OCI-LY7 (cell line): Measurements from ENCODE around the gene RNPEPL1. TPM values are rescaled to one million over a fixed set of nuclear protein-coding genes. Genes with fewer than 3 reads are reported as not detected.

Experiments used
- BruUV-seq: library from RNA; stranded (reverse); fragments of 400-500 nt; replicated peaks from 2 replicates; lab custom pipeline; 2021; lab: Mats Ljungman, UMichigan
- CTCF ChIA-PET: fragments of 300-600 bp; sonication (Branson Sonifier 250); formaldehyde crosslinking; loops from one replicate; lab custom pipeline; 2022; ENCODE audit warnings: antibody characterized with exemption; ENCODE audit not compliant: unreplicated experiment; lab: Charles Lee
- POLR2A ChIA-PET: fragments of 300-600 bp; sonication (Branson Sonifier 250); formaldehyde crosslinking; loops from one replicate; lab custom pipeline; 2022; ENCODE audit warnings: antibody characterized with exemption; lab: Charles Lee
- DNase-seq: peaks from one replicate; pipeline ENCODE4 v3.0.0-alpha.2; 2015; ENCODE audit warnings: low spot score
- H2AFZ ChIP-seq: fragments of 200-600 bp; sonication (generic), shearing (Covaris generic); 2 replicates; pipeline ENCODE4 v1.6.1; 2014; ENCODE audit warnings: mild to moderate bottlenecking, antibody characterized with exemption, low read length, moderate library complexity
- H3K27ac ChIP-seq: fragments of 200-600 bp; sonication (generic); 2 replicates; pipeline ENCODE4 v1.5.1; 2014; ENCODE audit warnings: mixed run types, low read depth, mild to moderate bottlenecking, moderate library complexity, low read length, inconsistent platforms; ENCODE audit not compliant: poor library complexity, severe bottlenecking
- H3K36me3 ChIP-seq: fragments of 200-600 bp; sonication (generic); 2 replicates; pipeline ENCODE4 v1.6.1; 2014; ENCODE audit warnings: mild to moderate bottlenecking, antibody characterized with exemption, low read length, moderate library complexity, mixed read lengths; ENCODE audit not compliant: insufficient read depth
- H3K4me1 ChIP-seq: fragments of 200-600 bp; sonication (generic); 2 replicates; pipeline ENCODE4 v1.5.1; 2014; ENCODE audit warnings: mild to moderate bottlenecking, low read length; ENCODE audit not compliant: insufficient read depth, poor library complexity, severe bottlenecking
- H3K4me2 ChIP-seq: fragments of 200-600 bp; sonication (generic); 2 replicates; pipeline ENCODE4 v1.6.1; 2014; ENCODE audit warnings: mild to moderate bottlenecking, low read length
- H3K4me3 ChIP-seq: fragments of 200-600 bp; sonication (generic); 2 replicates; pipeline ENCODE4 v1.5.1; 2014; ENCODE audit warnings: mild to moderate bottlenecking, low read depth, low read length; ENCODE audit not compliant: poor library complexity, severe bottlenecking
- H3K79me2 ChIP-seq: fragments of 200-600 bp; sonication (generic); 2 replicates; pipeline ENCODE4 v1.6.1; 2016; ENCODE audit warnings: low read depth, mild to moderate bottlenecking, low read length, moderate library complexity, mixed read lengths; ENCODE audit not compliant: insufficient read depth
- H3K9me2 ChIP-seq: fragments of 200-600 bp; sonication (generic); 2 replicates; pipeline ENCODE4 v1.6.1; 2016; ENCODE audit warnings: mild to moderate bottlenecking, low read length, mixed read lengths; ENCODE audit not compliant: insufficient read depth
- H3K9me3 ChIP-seq: fragments of 200-600 bp; sonication (generic); 2 replicates; pipeline ENCODE4 v1.6.1; 2014; ENCODE audit warnings: mild to moderate bottlenecking, mixed run types, low read length, mixed read lengths
- H4K20me1 ChIP-seq: fragments of 200-600 bp; sonication (generic); 2 replicates; pipeline ENCODE4 v1.6.1; 2014; ENCODE audit warnings: mild to moderate bottlenecking, antibody characterized with exemption, low read length, moderate library complexity, mixed read lengths; ENCODE audit not compliant: insufficient read depth
- CTCF ChIP-seq: fragments of 200-600 bp; sonication (generic); conservative IDR thresholded peaks from 2 replicates; pipeline ENCODE4 v1.5.1; 2014; ENCODE audit warnings: mild to moderate bottlenecking, antibody characterized with exemption, low read length, moderate library complexity, mixed read lengths
- EZH2phosphoT487 ChIP-seq: fragments of 200-600 bp; sonication (generic); IDR thresholded peaks from 2 replicates; pipeline ENCODE4 v1.6.1; 2018; ENCODE audit warnings: low read depth, borderline replicate concordance, mild to moderate bottlenecking, mixed run types, antibody characterized with exemption, low read length, moderate library complexity, mixed read lengths
- intact Hi-C: fragments of 100-400 bp; cut with micrococcal nuclease; formaldehyde crosslinking; loops from one replicate; pipeline ENCODE4 v1.10.0; 2022; ENCODE audit not compliant: unreplicated experiment
- total RNA-seq, 2 experiments: library from RNA; depleted of rRNA in 1 of 2; stranded (reverse); fragments of >200 nt in 1 of 2; shearing (Covaris generic) in 1 of 2; gene quantifications; 2 replicates each; pipeline ENCODE4 v1.2.3, GENCODE V29; 2014 to 2022

Gene RNPEPL1
- total RNA-seq, 2 experiments from 2014 or later = 41.9 to 51.8 TPM

GRCh38 chr2:240519396-240520129, 48.7 kb upstream of the RNPEPL1 start:
- TF ChIP-seq EZH2phosphoT487 (no peak), CTCF (no peak)
- no peak for DNase-seq
- no peak overlapping the region for H2AFZ ChIP-seq
- no peaks in the 10 kb centered on the region for H3K79me2 ChIP-seq
- peaks cover 44% of the 10 kb centered on the region for H3K36me3 ChIP-seq
- no peaks in the 10 kb centered on the region for H4K20me1 ChIP-seq
- POLR2A ChIA-PET = no interaction called here
- no peak overlapping the region for H3K4me2 ChIP-seq
- no TSS peak for BruUV-seq
- no peaks in the 10 kb centered on the region for H3K9me2 ChIP-seq
- H3K4me3 ChIP-seq = no peak overlapping the region
- intact Hi-C loops = no loop called here
- H3K27ac ChIP-seq = no peak overlapping the region
- H3K4me1 ChIP-seq = no peaks in the 10 kb centered on the region
- CTCF ChIA-PET = interaction anchor here (0.6 kb wide), 1 partner anchor 132 kb away, joined by 3 read pairs; no protein-coding TSS in a partner anchor
- H3K9me3 ChIP-seq = peaks cover 18% of the 10 kb centered on the region

- POLR2A ChIA-PET = no interaction called here
- Histone ChIP-seq H3K9me3 (peaks cover 25% of the 10 kb centered on the region), H3K4me3 (no peak overlapping the region), H3K79me2 (no peaks in the 10 kb centered on the region), H2AFZ (no peak overlapping the region), H3K36me3 (peaks cover 52% of the 10 kb centered on the region), H3K4me2 (no peak overlapping the region), H4K20me1 (no peaks in the 10 kb centered on the region), H3K4me1 (no peaks in the 10 kb centered on the region), H3K27ac (no peak overlapping the region), H3K9me2 (no peaks in the 10 kb centered on the region)
- CTCF ChIA-PET = interaction anchor here (0.6 kb wide), 1 partner anchor 131 kb away, joined by 3 read pairs; no protein-coding TSS in a partner anchor
- TF ChIP-seq CTCF (no peak), EZH2phosphoT487 (no peak)
- intact Hi-C loops = no loop called here
- no TSS peak for BruUV-seq
- DNase-seq = no peak
These were observed 47.9 kb upstream of the RNPEPL1 start for GRCh38 chr2:240520130-240520973.
